ENCODE data around the gene TOE1. TPM values are rescaled to one million over a fixed set of nuclear protein-coding genes. Genes with fewer than 3 reads are reported as not detected.
"Not testable (repeated sequence)": the region's sequence is repeated elsewhere in the genome, so short reads cannot be mapped to it uniquely, and the experiment has no call there.

TOE1 gene
- total and polyA plus RNA-seq, 5 donors = 4.5 to 6.6 (median 6.1) TPM

DNA sequence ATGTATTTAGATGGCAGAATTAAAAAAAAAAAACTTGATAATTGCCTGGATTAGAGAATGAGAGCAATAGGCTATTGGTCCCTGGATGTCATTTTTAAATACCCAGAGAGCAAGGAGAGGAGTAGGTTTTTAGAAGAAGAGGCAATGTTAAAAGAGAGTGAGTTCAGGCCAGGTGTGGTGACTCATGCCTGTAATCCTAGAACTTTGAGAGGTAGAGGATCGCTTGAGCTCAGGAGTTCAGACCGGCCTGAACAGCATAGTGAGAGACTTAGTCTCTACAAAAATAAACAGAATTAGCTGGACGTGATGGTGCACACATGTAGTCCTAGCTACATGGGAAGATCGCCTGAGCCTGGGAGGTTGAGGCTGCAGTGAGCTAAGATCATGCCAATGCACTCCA lies 16.2 kb downstream of the TOE1 start:
- no peaks in the 10 kb centered on the region for H3K9me3 ChIP-seq (ENCODE audit: control insufficient read depth, low read length)
- no peaks in the 10 kb centered on the region for H3K27me3 ChIP-seq (ENCODE audit: control insufficient read depth, insufficient read depth)
- 86% methylated on average over 4 of the region's 4 CpGs for WGBS
- no peak overlapping the region for H3K4me3 ChIP-seq (ENCODE audit: low read length)
- no peak for DNase-seq
- no peak overlapping the region for H3K27ac ChIP-seq (ENCODE audit: low read length)
- H3K4me1 ChIP-seq (ENCODE audit: control insufficient read depth, insufficient read depth, low read length) = peaks cover 1% of the 10 kb centered on the region
- intact Hi-C loops (cut with DNase I) = loop anchor here in 3 of 4 donors (5.0 to 10.0 kb wide), 3 partner anchors 136 to 219 kb away; partner anchors contain the start of gene TESK2 (in 1 of the 3)
- no peak for ATAC-seq

GRCh38 chr1:45359882-45360513 lies 20.0 kb downstream of the TOE1 start:
- Histone ChIP-seq H3K4me3 (ENCODE audit: low read length) (no peak overlapping the region), H3K9me3 (ENCODE audit: control insufficient read depth, low read length) (no peaks in the 10 kb centered on the region), H3K27ac (ENCODE audit: low read length) (peak overlapping the region; percentile 80), H3K27me3 (ENCODE audit: control insufficient read depth, insufficient read depth) (no peaks in the 10 kb centered on the region), H3K4me1 (ENCODE audit: control insufficient read depth, insufficient read depth, low read length) (peaks cover 1% of the 10 kb centered on the region)
- DNase-seq = peak; percentile 63 to 84 (median 74)
- intact Hi-C loops (cut with DNase I) = loop anchor here (2.0 to 10.0 kb wide), 7 partner anchors 131 to 215 kb away; partner anchors contain the start of gene TESK2 (in 3 of the 4)
- 11% methylated on average over 7 of the region's 7 CpGs for WGBS
- ATAC-seq = peak; percentile 76 to 82

GRCh38 chr1:45360981-45361380 lies 21.0 kb downstream of the TOE1 start:
- intact Hi-C loops (cut with DNase I) = loop anchor here (2.0 to 5.0 kb wide), 3 partner anchors 130 to 211 kb away; partner anchors contain the start of gene TESK2 (in 2 of the 4)
- WGBS = 27% methylated on average over 7 of the region's 7 CpGs
- DNase-seq = peak in 2 of 3 donors; percentile 47 to 70
- peak overlapping the region; percentile 7 for H3K4me3 ChIP-seq (ENCODE audit: low read length)
- peak; percentile 93 to 94 for ATAC-seq
- H3K9me3 ChIP-seq (ENCODE audit: control insufficient read depth, low read length); H3K4me1 ChIP-seq (ENCODE audit: control insufficient read depth, insufficient read depth, low read length); H3K27me3 ChIP-seq (ENCODE audit: control insufficient read depth, insufficient read depth): not testable (repeated sequence)
- peak overlapping the region; percentile 80 for H3K27ac ChIP-seq (ENCODE audit: low read length)

DNA sequence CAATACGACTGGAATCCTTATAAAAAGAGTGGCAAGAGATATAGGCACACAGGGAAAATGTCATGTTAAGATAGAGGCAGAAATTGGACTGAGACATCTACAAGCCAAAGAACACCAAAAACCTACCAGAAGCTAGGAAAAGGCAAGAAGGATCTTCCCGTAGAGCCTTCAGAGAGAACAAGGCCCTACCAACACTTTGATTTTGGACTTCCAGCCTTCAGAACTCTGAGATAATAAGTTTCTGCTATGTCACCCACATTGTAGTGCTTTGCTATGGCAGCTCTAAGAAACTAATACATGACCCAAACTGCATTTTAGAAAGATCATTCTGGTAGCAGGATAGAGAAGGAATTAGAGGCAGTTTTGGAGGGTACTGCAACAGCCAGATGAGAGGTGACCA lies 24.3 kb downstream of the TOE1 start:
- H3K9me3 ChIP-seq (ENCODE audit: control insufficient read depth, low read length) = no peaks in the 10 kb centered on the region
- H3K27ac ChIP-seq (ENCODE audit: low read length) = no peak overlapping the region
- 85% methylated on average over 2 of the region's 2 CpGs for WGBS
- no peak for DNase-seq
- H3K4me3 ChIP-seq (ENCODE audit: low read length) = no peak overlapping the region
- no peaks in the 10 kb centered on the region for H3K27me3 ChIP-seq (ENCODE audit: control insufficient read depth, insufficient read depth)
- no peak for ATAC-seq
- H3K4me1 ChIP-seq (ENCODE audit: control insufficient read depth, insufficient read depth, low read length) = peaks cover 1% of the 10 kb centered on the region
- intact Hi-C loops (cut with DNase I) = loop anchor here in 1 of 4 donors (5.0 kb wide), 1 partner anchor 208 kb away; no protein-coding TSS in a partner anchor

DNA sequence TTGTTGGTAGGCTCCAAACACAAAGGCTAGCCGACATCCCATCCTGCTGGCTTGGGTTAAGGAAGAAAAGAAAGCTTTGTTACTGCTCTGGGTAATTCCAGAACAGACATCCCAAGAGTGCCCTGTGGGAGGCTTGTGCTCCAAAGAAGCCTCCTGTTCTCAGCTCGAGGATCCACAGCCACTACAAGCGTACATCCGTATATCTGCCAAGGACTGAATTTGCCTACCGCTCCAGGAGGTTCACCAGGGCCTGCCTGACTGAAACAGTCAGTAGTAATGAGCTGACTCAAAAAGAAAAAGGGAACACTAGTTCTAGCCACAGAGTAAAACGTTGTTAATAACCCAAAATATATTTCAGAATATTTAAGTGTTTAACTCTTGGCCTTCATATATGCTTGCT lies 25.1 kb downstream of the TOE1 start:
- H3K4me1 ChIP-seq (ENCODE audit: control insufficient read depth, insufficient read depth, low read length) = peaks cover 1% of the 10 kb centered on the region
- ATAC-seq (no peak), DNase-seq (no peak)
- H3K27me3 ChIP-seq (ENCODE audit: control insufficient read depth, insufficient read depth) = no peaks in the 10 kb centered on the region
- 86% methylated on average over 6 of the region's 6 CpGs for WGBS
- no peak overlapping the region for H3K27ac ChIP-seq (ENCODE audit: low read length)
- no peaks in the 10 kb centered on the region for H3K9me3 ChIP-seq (ENCODE audit: control insufficient read depth, low read length)
- intact Hi-C loops (cut with DNase I) = no loop called here
- H3K4me3 ChIP-seq (ENCODE audit: low read length) = no peak overlapping the region

GRCh38 chr1:45370575-45370974 lies 30.6 kb downstream of the TOE1 start:
- Histone ChIP-seq H3K27ac (ENCODE audit: low read length) (no peak overlapping the region), H3K9me3 (ENCODE audit: control insufficient read depth, low read length) (no peaks in the 10 kb centered on the region), H3K4me3 (ENCODE audit: low read length) (no peak overlapping the region), H3K27me3 (ENCODE audit: control insufficient read depth, insufficient read depth) (no peaks in the 10 kb centered on the region), H3K4me1 (ENCODE audit: control insufficient read depth, insufficient read depth, low read length) (peaks cover 4% of the 10 kb centered on the region)
- DNase-seq (no peak), ATAC-seq (no peak)
- intact Hi-C loops (cut with DNase I) = no loop called here

GRCh38 chr1:45373573-45373972 lies 33.6 kb downstream of the TOE1 start:
- H3K4me1 ChIP-seq (ENCODE audit: control insufficient read depth, insufficient read depth, low read length) = peaks cover 4% of the 10 kb centered on the region
- H3K4me3 ChIP-seq (ENCODE audit: low read length) = no peak overlapping the region
- H3K9me3 ChIP-seq (ENCODE audit: control insufficient read depth, low read length) = no peaks in the 10 kb centered on the region

GRCh38 chr1:45375104-45376090 lies 35.4 kb downstream of the TOE1 start:
- H3K27ac ChIP-seq (ENCODE audit: low read length) = peak overlapping the region; percentile 27
- intact Hi-C loops (cut with DNase I) = no loop called here

More at GRCh38 chr1:45373573-45373972, 33.6 kb downstream of the TOE1 start:
- peak in 1 of 2 donors; percentile 31 for ATAC-seq
- intact Hi-C loops (cut with DNase I) = no loop called here
- Histone ChIP-seq H3K27ac (ENCODE audit: low read length) (no peak overlapping the region), H3K27me3 (ENCODE audit: control insufficient read depth, insufficient read depth) (no peaks in the 10 kb centered on the region)
- no peak for DNase-seq

GRCh38 chr1:45378184-45378583 lies 38.2 kb downstream of the TOE1 start:
- H3K4me3 ChIP-seq (ENCODE audit: low read length) = no peak overlapping the region
- ATAC-seq = no peak
- peaks cover 4% of the 10 kb centered on the region for H3K4me1 ChIP-seq (ENCODE audit: control insufficient read depth, insufficient read depth, low read length)
- no peak overlapping the region for H3K27ac ChIP-seq (ENCODE audit: low read length)
- no peaks in the 10 kb centered on the region for H3K27me3 ChIP-seq (ENCODE audit: control insufficient read depth, insufficient read depth)
- intact Hi-C loops (cut with DNase I) = no loop called here
- H3K9me3 ChIP-seq (ENCODE audit: control insufficient read depth, low read length) = no peaks in the 10 kb centered on the region
- no peak for DNase-seq

More at GRCh38 chr1:45375104-45376090, 35.4 kb downstream of the TOE1 start:
- WGBS = 57% methylated on average over 3 of the region's 3 CpGs
- H3K9me3 ChIP-seq (ENCODE audit: control insufficient read depth, low read length) = no peaks in the 10 kb centered on the region
- H3K4me1 ChIP-seq (ENCODE audit: control insufficient read depth, insufficient read depth, low read length) = peaks cover 4% of the 10 kb centered on the region
- no peaks in the 10 kb centered on the region for H3K27me3 ChIP-seq (ENCODE audit: control insufficient read depth, insufficient read depth)
- DNase-seq = no peak
- no peak for ATAC-seq
- H3K4me3 ChIP-seq (ENCODE audit: low read length) = no peak overlapping the region

DNA sequence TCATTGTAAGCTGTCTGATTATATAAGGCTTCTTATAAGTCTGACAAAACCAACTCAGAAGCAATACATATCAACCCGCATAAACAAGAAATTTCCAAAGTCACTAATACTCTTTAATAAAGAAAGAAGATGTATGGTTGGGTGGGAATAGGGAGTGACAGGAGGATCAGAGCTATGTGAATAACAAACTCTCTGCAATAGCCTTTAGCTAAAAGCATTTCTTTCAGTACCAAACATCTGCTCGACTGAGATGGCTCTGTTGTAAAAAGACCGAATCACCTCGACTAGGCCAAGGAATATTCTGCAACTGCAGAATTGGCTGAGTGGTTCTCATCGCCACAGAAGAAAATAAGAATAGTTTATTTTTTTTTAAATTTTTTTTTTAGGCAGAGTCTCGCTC lies 39.6 kb downstream of the TOE1 start:
- DNase-seq (no peak), ATAC-seq (no peak)
- H3K4me1 ChIP-seq (ENCODE audit: control insufficient read depth, insufficient read depth, low read length) = peaks cover 2% of the 10 kb centered on the region
- H3K4me3 ChIP-seq (ENCODE audit: low read length) = no peak overlapping the region
- WGBS = 95% methylated on average over 6 of the region's 6 CpGs
- intact Hi-C loops (cut with DNase I) = no loop called here
- no peaks in the 10 kb centered on the region for H3K27me3 ChIP-seq (ENCODE audit: control insufficient read depth, insufficient read depth)
- no peak overlapping the region for H3K27ac ChIP-seq (ENCODE audit: low read length)
- H3K9me3 ChIP-seq (ENCODE audit: control insufficient read depth, low read length) = no peaks in the 10 kb centered on the region

GRCh38 chr1:45380125-45380524 lies 40.2 kb downstream of the TOE1 start:
- intact Hi-C loops (cut with DNase I) = loop anchor here in 1 of 4 donors (10.0 kb wide), 1 partner anchor 95 kb away; no protein-coding TSS in a partner anchor
- DNase-seq = no peak
- Histone ChIP-seq H3K4me1 (ENCODE audit: control insufficient read depth, insufficient read depth, low read length) (peaks cover under 1% of the 10 kb centered on the region), H3K27ac (ENCODE audit: low read length) (no peak overlapping the region), H3K9me3 (ENCODE audit: control insufficient read depth, low read length) (no peaks in the 10 kb centered on the region), H3K4me3 (ENCODE audit: low read length) (no peak overlapping the region), H3K27me3 (ENCODE audit: control insufficient read depth, insufficient read depth) (no peaks in the 10 kb centered on the region)
- 92% methylated on average over 4 of the region's 4 CpGs for WGBS
- no peak for ATAC-seq

All from right cardiac atrium (tissue), 5 donors.